GM12891 (cell line): Measurements from ENCODE around the gene TACC3.

Source experiments
- PAX5 ChIP-seq: IDR thresholded peaks from 2 replicates; pipeline ENCODE4 v1.6.1; 2011; ENCODE audit warnings: low read length, moderate library complexity, mild to moderate bottlenecking; ENCODE audit not compliant: insufficient read depth, severe bottlenecking
- POLR2A ChIP-seq: IDR thresholded peaks from 2 replicates; pipeline ENCODE4 v1.6.1; 2011; ENCODE audit warnings: low read depth, low read length, control low read depth
- POLR2AphosphoS5 ChIP-seq: IDR thresholded peaks from 2 replicates; pipeline ENCODE4 v1.6.1; 2011; ENCODE audit warnings: low read depth, low read length, control low read depth

DNA sequence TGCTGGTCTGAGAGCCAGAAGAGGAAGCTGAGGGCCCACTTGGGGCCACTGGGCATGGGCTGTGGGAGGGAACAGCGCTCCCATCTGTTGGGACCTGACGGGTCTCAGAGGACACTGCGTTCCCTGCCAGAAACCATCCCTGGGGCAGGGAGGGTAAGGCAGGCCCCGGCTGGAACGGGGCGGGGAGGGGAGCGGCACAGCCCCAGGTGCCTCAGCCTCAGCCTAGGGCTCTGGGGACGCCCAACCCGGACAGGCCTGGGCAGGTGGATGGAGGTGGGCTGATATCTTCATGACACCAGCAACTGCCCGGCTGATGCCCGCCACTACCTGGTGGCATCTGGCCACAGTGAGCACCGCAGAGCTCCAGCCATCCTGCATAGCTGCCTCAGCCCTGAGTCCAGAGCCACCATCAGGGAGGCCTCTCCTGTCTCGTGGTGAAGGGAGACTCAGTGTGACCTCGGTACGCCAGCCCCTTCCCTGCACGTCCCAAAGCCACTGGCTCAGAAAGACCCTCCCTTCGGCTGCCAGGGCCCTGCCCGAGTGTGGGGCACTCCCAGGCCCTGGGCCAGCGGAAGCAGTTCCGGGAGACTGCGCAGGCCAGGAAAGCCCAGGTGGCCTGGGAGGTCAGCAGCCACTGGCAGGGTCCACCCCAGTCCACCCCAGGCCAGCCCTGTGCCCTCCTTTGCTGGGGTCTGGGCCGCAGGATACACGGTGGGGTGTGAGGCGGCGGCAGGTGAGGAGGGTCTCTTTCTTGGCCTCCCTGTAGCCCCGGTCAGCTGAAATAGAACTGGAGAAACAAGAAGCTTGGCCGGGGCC is 37.2 kb downstream of the TACC3 start:
- TF ChIP-seq POLR2A (no peak), POLR2AphosphoS5 (no peak), PAX5 (no peak)
